HG02970 (cell line): ENCODE results near the gene ZBTB7B.
"Not testable (repeated sequence)": the region's sequence is repeated elsewhere in the genome, so short reads cannot be mapped to it uniquely, and the experiment has no call there.

ENCODE experiments used
- ATAC-seq: cut with Tn5 transposase; IDR thresholded peaks from one replicate; pipeline ENCODE4 v1.9.1; 2021; ENCODE audit warnings: mild to moderate bottlenecking, moderate library complexity, moderate number of reproducible peaks; ENCODE audit not compliant: unreplicated experiment, low FRiP score

ZBTB7B gene

DNA sequence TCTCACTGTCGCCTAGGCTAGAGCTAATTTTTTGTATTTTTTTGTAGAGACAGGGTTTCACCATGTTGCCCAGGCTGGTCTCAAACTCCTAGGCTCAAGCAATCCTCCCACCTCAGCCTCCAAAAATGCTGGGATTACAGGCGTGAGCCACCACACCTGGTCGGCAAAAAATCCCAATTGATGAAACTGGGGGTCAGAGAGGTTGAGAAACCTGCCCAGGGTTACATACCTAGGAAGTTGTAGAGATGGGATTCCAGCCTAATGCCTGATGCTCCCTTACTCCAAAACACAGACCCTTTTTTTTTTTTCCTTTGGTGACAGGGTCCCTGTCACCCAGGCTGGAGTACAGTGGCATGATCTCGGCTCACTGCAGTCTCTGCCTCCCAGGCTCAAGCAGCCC is 15.9 kb upstream of the ZBTB7B start:
- ATAC-seq = not testable (repeated sequence)

DNA sequence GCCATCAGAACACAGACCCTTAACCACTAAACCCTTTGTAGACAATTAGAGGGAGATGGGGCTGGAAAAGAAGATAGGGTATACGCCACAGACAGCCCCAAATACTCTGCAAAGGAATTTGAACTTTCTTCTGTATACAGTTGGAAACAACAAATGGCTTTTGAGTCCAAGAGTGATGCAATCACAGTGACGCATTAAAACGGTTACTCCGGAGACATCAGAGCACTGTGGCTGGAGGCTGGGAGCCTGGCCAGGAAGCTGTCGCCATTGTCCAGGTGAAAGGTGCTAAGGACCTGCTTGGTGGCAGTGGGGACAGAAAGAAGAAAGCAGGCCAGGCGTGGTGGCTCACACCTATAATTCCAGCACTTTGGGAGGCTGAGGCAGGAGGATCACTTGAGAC is 15.3 kb upstream of the ZBTB7B start:
- ATAC-seq = no peak

GRCh38 chr1:154988058-154988954 is 14.3 kb upstream of the ZBTB7B start:
- ATAC-seq = no peak

DNA sequence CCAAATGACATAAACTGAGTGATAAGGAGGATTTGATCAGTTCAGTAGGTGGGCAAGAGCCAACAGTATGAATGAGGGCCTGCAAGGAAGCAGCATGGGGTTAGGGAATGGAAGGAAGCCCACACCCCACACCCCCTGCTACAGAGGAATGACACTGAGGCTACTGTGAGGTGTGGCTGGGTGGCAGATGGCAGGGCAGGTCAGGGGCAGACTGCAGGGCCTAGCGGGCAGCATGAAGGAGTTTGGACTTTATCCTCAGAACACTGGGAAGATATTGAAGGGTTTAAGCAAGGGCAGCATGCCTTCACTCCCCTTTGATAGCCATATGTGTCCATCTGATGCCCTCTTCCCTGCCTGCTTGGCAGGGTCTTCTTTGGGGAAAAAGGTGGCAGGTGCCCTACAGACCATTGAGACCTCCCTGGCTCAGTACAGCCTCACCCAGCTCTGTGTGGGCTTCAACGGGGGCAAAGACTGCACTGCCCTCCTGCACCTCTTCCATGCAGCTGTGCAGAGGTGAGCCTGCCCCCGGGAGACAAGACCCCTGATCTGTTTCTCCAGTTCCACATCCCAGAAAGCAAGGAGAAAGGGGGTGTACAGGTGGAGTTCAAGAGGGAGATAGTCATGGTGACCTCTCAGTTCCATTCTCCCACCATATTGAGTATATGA is 13.3 kb upstream of the ZBTB7B start:
- no peak for ATAC-seq

GRCh38 chr1:154990276-154990675 is 12.3 kb upstream of the ZBTB7B start:
- no peak for ATAC-seq

DNA sequence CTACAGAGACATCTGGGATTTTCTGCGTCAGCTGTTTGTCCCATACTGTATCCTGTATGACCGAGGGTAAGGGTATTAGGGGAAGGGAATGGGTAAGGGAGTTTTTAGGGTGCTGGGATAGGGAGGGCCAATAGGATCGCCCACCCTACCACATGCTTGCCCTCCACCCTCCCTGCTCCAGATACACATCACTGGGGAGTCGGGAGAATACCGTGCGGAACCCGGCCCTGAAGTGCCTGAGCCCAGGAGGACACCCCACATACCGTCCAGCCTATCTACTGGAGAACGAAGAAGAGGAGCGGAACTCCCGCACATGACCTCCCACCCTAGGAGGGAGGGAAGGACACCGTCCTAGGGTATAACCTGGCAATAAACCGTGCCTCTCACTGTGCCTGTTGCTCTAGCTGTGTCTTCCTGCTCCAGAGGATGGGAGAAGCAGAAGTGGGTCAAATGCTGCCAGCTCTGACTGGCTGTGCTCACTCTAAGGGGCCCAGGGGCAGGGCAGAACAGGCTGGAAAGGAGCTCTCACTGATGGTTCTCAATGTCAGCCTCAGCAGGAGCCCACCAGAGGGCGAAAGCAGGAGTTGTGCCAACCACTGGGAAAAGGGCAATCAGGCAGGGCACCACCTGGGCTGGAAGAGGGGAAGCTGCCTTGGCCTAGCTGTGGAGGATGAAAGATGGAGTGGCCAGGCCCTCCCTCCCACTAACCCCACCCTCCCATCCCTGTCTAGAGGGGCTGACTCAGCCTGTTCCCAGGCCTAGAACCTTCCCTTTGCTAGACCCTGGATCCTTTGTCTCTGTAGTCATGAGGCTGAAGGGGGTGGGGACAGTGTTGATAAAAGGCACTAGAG is 9.7 kb upstream of the ZBTB7B start:
- no peak for ATAC-seq

DNA sequence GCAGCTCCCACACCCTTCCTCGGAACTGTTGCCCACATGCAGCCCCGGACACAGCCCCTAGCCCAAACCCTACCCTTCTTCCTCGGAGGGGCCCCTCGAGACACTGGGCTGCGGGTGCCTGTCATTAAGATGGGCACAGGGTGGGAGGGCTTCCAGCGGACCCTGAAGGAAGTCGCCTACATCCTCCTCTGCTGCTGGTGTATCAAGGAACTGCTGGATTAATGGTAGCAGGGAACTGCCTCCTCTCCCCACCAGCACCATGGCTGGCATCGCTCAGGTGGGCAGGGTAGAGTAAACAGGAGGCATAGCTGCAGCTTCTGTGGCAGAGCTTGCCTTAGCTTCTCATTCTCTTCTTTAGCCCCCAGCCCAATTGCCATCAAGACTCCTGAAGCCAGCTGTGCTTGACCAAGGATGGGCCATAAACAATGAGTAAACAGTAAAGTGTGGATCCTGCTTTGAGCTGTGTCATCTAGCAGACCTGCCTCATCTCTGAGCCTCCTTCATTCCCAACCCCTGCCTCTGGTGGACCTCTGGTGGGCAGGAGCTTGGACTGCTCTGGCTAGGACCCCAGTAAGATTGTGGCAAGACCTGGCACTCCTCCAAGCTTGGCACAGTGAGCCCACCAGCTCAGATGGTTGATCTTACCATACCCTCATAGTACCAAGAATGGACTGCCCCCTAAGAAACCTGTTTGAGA is 8.9 kb upstream of the ZBTB7B start, which contains the start of gene LENEP:
TSS of gene LENEP (plus strand) at position 15 of the 697 bp plus-strand sequence. CDS start at position 37, 22 bp downstream.
- ATAC-seq = no peak

GRCh38 chr1:154994269-154994587 is 8.4 kb upstream of the ZBTB7B start:
- ATAC-seq = no peak

- ATAC-seq = no peak
Measured at GRCh38 chr1:154994591-154994990, 8.0 kb upstream of the ZBTB7B start.

DNA sequence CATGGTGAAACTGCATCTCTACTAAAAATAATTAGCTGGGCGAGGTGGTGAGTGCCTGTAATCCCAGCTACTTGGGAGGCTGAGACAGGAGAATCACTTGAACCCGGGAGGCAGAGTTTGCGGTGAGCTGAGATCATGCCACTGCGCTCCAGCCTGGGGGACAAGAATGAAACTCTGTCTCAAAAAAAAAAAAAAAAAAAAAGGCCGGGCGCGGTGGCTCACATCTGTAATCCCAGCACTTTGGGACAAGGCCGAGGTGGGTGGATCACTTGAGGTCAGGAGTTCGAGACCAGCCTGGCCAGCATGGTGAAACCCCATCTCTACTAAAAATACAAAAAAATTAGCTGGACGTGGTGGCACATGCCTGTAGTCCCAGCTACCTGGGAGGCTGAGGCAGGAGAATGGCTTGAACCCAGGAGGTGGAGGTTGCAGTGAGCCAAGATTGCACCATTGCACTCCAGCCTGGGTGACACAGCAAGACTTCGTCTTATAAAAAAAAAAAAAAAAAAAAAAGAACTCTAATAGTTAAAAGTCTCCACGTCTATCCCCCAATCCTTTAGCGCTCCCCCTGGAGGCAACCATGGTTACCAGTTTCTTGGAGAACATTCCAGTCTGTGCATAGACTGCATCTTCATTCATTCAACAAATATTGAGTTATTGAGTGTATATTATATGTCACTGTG is 7.2 kb upstream of the ZBTB7B start:
- ATAC-seq = not testable (repeated sequence)

DNA sequence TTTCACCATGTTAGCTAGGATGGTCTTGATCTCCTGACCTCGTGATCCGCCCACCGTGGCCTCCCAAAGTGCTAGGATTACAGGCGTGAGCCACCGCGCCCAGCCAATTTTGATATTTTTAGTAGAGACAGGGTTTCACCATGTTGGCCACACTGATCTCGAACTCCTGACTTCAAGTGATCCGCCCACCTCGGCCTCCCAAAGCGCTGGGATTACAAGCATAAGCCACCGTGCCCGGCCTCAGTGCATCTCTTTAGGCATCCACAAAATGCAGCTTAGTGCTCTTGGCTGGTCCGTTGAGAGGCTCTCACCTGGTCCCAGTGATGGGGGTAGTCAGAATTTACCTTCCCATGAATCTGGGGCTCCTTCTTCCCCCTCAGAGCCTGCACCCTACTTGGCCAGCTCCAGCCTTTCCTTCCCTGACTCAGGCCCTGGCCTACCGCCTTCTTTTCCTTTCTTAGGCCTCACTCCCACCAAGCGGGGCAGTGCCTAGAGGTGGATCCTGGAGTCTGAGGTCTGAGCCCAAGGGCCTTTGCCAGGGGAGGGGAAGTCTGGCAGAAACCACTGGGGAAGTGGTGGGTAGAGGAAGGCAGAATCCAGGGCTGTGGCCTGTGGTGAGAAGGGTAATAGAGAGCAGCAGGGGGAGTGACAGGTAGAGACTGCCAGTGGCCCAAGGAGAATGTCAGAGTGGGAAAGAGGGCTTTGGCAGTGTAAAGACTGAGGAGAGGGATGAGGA is 5.5 kb upstream of the ZBTB7B start:
- no peak for ATAC-seq

- ATAC-seq = no peak
Measured at GRCh38 chr1:154998201-154998780, 4.3 kb upstream of the ZBTB7B start.

GRCh38 chr1:154998818-154999570 is 3.6 kb upstream of the ZBTB7B start:
- no peak for ATAC-seq

DNA sequence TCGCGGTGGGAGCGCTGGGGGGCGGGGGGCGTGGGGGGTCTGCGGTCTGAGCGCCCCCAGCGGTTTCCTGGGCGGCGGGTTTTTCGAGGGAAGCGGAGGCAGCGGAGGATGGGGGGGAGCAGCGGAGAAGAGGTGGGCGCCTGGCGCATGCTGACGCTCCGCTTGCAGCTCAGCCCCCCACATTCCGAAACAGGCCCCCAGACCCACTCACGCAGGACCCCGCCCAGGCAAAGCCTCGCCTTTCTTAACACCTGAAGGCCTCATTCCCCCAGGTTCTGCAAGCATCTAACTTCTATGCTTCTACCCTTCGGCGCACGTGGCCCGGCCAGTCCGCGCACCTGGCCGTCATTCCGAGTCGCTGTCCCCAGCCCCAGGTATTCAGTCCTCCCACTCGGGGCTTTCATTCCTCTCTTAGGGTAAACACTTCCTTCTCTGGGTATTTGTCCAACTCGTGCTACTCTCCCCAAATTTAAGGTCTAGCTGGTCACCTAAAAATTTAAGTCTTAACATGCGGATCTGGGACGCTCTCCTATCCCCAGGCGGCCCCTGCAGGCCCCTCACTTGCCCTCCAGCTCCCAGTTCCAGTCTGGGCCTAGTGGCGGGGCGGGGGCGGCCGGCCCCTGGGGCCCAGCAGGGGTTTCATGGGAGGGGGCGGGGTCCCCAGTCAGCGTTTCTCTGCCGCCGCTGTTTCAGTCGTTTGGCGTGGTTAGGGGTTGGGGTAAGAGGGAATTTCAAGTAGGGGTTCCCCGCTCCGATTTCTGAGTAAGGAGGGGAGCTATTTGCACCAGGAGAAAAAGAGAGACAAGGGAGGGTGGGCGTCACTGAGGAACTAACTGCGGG is 2.8 kb upstream of the ZBTB7B start:
- ATAC-seq = no peak

GRCh38 chr1:155000411-155000725 is 2.2 kb upstream of the ZBTB7B start:
- ATAC-seq = no peak

DNA sequence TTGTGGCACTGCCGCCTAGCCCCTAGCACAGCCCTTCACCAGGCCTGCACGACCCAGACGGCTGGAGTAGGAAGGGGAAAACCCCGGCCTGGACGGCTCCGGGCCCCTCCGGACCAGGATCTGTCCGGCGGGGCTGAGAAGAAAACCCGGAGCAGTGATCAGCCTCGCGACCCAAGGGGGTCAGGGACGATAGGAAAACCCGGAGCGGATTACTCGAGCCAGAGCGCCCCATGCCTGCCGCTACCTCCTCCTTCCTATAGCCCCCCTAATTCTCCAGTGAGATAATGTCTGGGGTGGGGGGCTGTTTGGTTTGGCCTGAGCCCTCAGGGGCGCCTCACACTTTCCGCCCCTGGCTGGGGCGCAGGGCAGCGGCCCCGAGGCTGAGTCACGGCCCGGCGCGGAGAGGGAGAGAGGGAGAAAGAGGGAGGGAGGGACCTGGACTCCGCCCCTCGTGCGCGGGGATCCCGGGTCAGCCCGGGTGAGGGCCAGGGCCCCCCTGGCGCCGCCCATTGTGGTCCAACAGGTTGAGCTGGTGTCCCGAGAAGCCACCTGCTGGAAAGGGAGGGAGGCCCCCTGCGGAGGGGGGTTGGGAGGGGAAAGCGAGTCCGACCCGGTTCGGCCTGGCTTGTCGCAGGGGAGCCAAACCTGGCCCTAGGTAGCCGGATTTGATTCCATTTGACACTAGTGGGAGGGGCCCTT is 1.7 kb upstream of the ZBTB7B start:
- peak; percentile 41 for ATAC-seq

DNA sequence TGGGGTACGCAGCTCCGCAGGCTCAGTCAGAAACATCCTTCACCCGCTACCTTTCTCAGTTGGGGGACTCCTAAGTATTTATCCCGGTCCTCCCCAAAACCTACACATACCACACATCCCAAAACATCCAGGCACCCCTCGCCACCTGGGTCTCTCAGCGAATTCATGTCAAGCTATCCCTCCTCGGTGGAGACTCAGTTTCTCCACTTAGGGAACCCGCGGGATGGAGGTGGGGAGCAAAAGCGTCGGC is 1.3 kb upstream of the ZBTB7B start:
- ATAC-seq = no peak
